ENCODE measurements around the gene TRDMT1.

TRDMT1 gene

GRCh38 chr10:17199351-17199804 is 2.1 kb downstream of the TRDMT1 start:
- H3K79me1 ChIP-seq (replicated peaks; ENCODE audit: low read length, poor library complexity, severe bottlenecking) = peaks cover 4% of the 10 kb centered on the region
- H2AFZ ChIP-seq (ENCODE audit: low read depth, low read length) = no peak overlapping the region
- no peak overlapping the region for H3K23ac ChIP-seq (ENCODE audit: low read length in 2 of 2)
- peak overlapping the region in 1 of 2 experiments; percentile 76 for H3K4me3 ChIP-seq (ENCODE audit: insufficient read depth in 1 of 2, low read depth in 1 of 2, low read length in 2 of 2)
- peak overlapping the region; percentile 13 to 73 for H3K4ac ChIP-seq (ENCODE audit: low read depth in 1 of 2, low read length in 2 of 2)
- H3K14ac ChIP-seq (ENCODE audit: low read length in 2 of 2) = no peak overlapping the region
- H3K4me2 ChIP-seq (ENCODE audit: low read length, poor library complexity, severe bottlenecking) = peak overlapping the region; percentile 54
- H3K9ac ChIP-seq (ENCODE audit: low read length) = peak overlapping the region; percentile 99
- no peaks in the 10 kb centered on the region for H3K36me3 ChIP-seq (ENCODE audit: control insufficient read depth in 1 of 2, insufficient read depth in 2 of 2, low read depth in 1 of 2, low read length in 2 of 2)
- peak overlapping the region; percentile 84 for H3K27ac ChIP-seq (ENCODE audit: low read length, poor library complexity, severe bottlenecking)
- H2BK15ac ChIP-seq (ENCODE audit: low read depth, poor library complexity, severe bottlenecking) = no peak overlapping the region
- DNase-seq = peak; percentile 83
- peak overlapping the region; percentile 7 for H4K8ac ChIP-seq (ENCODE audit: low read length)
- peak overlapping the region; percentile 92 for H2BK5ac ChIP-seq (ENCODE audit: low read depth, low read length, poor library complexity, severe bottlenecking)
- H2BK120ac ChIP-seq (ENCODE audit: low read depth, low read length) = peak overlapping the region; percentile 64
- H2AK5ac ChIP-seq (ENCODE audit: low read length, severe bottlenecking) = no peak overlapping the region
- 8% methylated on average over 9 of the region's 9 CpGs for WGBS
- peak overlapping the region; percentile 52 to 61 for H3K18ac ChIP-seq (ENCODE audit: low read depth in 1 of 2, low read length in 2 of 2)
- H4K91ac ChIP-seq (ENCODE audit: low read length) = peak overlapping the region; percentile 82
- H3K27me3 ChIP-seq (ENCODE audit: control insufficient read depth in 1 of 2, insufficient read depth in 1 of 2, low read length in 2 of 2) = no peaks in the 10 kb centered on the region
- H2BK12ac ChIP-seq (ENCODE audit: low read length in 2 of 2) = peak overlapping the region in 1 of 2 experiments; percentile 76
- H3K4me1 ChIP-seq (ENCODE audit: control insufficient read depth, insufficient read depth, low read depth, low read length) = peaks cover 2% of the 10 kb centered on the region
- no peaks in the 10 kb centered on the region for H3K9me3 ChIP-seq (ENCODE audit: control insufficient read depth, low read length)

- no peak overlapping the region for H3K27ac ChIP-seq (ENCODE audit: low read length, poor library complexity, severe bottlenecking)
- peak overlapping the region in 1 of 2 experiments; percentile 62 for H3K18ac ChIP-seq (ENCODE audit: low read depth in 1 of 2, low read length in 2 of 2)
- peaks cover under 1% of the 10 kb centered on the region for H3K4me1 ChIP-seq (ENCODE audit: control insufficient read depth, insufficient read depth, low read depth, low read length)
- H2BK5ac ChIP-seq (ENCODE audit: low read depth, low read length, poor library complexity, severe bottlenecking) = no peak overlapping the region
- no peak overlapping the region for H3K23ac ChIP-seq (ENCODE audit: low read length in 2 of 2)
- H3K36me3 ChIP-seq (ENCODE audit: control insufficient read depth in 1 of 2, insufficient read depth in 2 of 2, low read depth in 1 of 2, low read length in 2 of 2) = no peaks in the 10 kb centered on the region
- H4K8ac ChIP-seq (ENCODE audit: low read length) = peak overlapping the region; percentile 60
- peak overlapping the region; percentile 67 for H2BK15ac ChIP-seq (ENCODE audit: low read depth, poor library complexity, severe bottlenecking)
- peak overlapping the region in 1 of 2 experiments; percentile 14 for H3K4me3 ChIP-seq (ENCODE audit: insufficient read depth in 1 of 2, low read depth in 1 of 2, low read length in 2 of 2)
- H2AK5ac ChIP-seq (ENCODE audit: low read length, severe bottlenecking) = no peak overlapping the region
- DNase-seq = no peak
- no peaks in the 10 kb centered on the region for H3K9me3 ChIP-seq (ENCODE audit: control insufficient read depth, low read length)
- H3K4ac ChIP-seq (ENCODE audit: low read depth in 1 of 2, low read length in 2 of 2) = no peak overlapping the region
- peaks cover 14% of the 10 kb centered on the region for H3K79me1 ChIP-seq (replicated peaks; ENCODE audit: low read length, poor library complexity, severe bottlenecking)
- H2BK120ac ChIP-seq (ENCODE audit: low read depth, low read length) = no peak overlapping the region
- peak overlapping the region; percentile 75 for H3K9ac ChIP-seq (ENCODE audit: low read length)
- peak overlapping the region in 1 of 2 experiments; percentile 48 for H2BK12ac ChIP-seq (ENCODE audit: low read length in 2 of 2)
- no peak overlapping the region for H3K14ac ChIP-seq (ENCODE audit: low read length in 2 of 2)
- no peak overlapping the region for H4K91ac ChIP-seq (ENCODE audit: low read length)
- H3K4me2 ChIP-seq (ENCODE audit: low read length, poor library complexity, severe bottlenecking) = no peak overlapping the region
- no peak overlapping the region for H2AFZ ChIP-seq (ENCODE audit: low read depth, low read length)
- WGBS = 91% methylated on average over 2 of the region's 3 CpGs
- H3K27me3 ChIP-seq (ENCODE audit: control insufficient read depth in 1 of 2, insufficient read depth in 1 of 2, low read length in 2 of 2) = no peaks in the 10 kb centered on the region
These were observed 4.9 kb downstream of the TRDMT1 start for GRCh38 chr10:17196573-17196972.

GRCh38 chr10:17196045-17196444 is 5.4 kb downstream of the TRDMT1 start:
- H3K14ac ChIP-seq (ENCODE audit: low read length in 2 of 2) = no peak overlapping the region
- H2BK120ac ChIP-seq (ENCODE audit: low read depth, low read length) = no peak overlapping the region
- H3K4me1 ChIP-seq (ENCODE audit: control insufficient read depth, insufficient read depth, low read depth, low read length) = no peaks in the 10 kb centered on the region
- H3K4me3 ChIP-seq (ENCODE audit: insufficient read depth in 1 of 2, low read depth in 1 of 2, low read length in 2 of 2) = peak overlapping the region in 1 of 2 experiments; percentile 53
- peaks cover 18% of the 10 kb centered on the region for H3K79me1 ChIP-seq (replicated peaks; ENCODE audit: low read length, poor library complexity, severe bottlenecking)
- H4K91ac ChIP-seq (ENCODE audit: low read length) = no peak overlapping the region
- no peak overlapping the region for H2AK5ac ChIP-seq (ENCODE audit: low read length, severe bottlenecking)
- no peak overlapping the region for H3K23ac ChIP-seq (ENCODE audit: low read length in 2 of 2)
- no peak overlapping the region for H4K8ac ChIP-seq (ENCODE audit: low read length)
- DNase-seq = no peak
- no peak overlapping the region for H2BK12ac ChIP-seq (ENCODE audit: low read length in 2 of 2)
- H3K9ac ChIP-seq (ENCODE audit: low read length) = peak overlapping the region; percentile 75
- H2BK5ac ChIP-seq (ENCODE audit: low read depth, low read length, poor library complexity, severe bottlenecking) = no peak overlapping the region
- H3K4me2 ChIP-seq (ENCODE audit: low read length, poor library complexity, severe bottlenecking) = no peak overlapping the region
- H3K9me3 ChIP-seq (ENCODE audit: control insufficient read depth, low read length) = no peaks in the 10 kb centered on the region
- H3K4ac ChIP-seq (ENCODE audit: low read depth in 1 of 2, low read length in 2 of 2) = no peak overlapping the region
- no peak overlapping the region for H3K27ac ChIP-seq (ENCODE audit: low read length, poor library complexity, severe bottlenecking)
- no peak overlapping the region for H2BK15ac ChIP-seq (ENCODE audit: low read depth, poor library complexity, severe bottlenecking)
- no peaks in the 10 kb centered on the region for H3K27me3 ChIP-seq (ENCODE audit: control insufficient read depth in 1 of 2, insufficient read depth in 1 of 2, low read length in 2 of 2)
- H3K36me3 ChIP-seq (ENCODE audit: control insufficient read depth in 1 of 2, insufficient read depth in 2 of 2, low read depth in 1 of 2, low read length in 2 of 2) = no peaks in the 10 kb centered on the region
- no peak overlapping the region for H3K18ac ChIP-seq (ENCODE audit: low read depth in 1 of 2, low read length in 2 of 2)
- WGBS = no CpG with 5 or more reads among the region's 2 CpGs
- no peak overlapping the region for H2AFZ ChIP-seq (ENCODE audit: low read depth, low read length)

GRCh38 chr10:17195083-17195482 is 6.4 kb downstream of the TRDMT1 start:
- no peak for DNase-seq

More at GRCh38 chr10:17195083-17195482, 6.4 kb downstream of the TRDMT1 start:
- H2AK5ac ChIP-seq (ENCODE audit: low read length, severe bottlenecking) = no peak overlapping the region
- no peak overlapping the region for H2BK12ac ChIP-seq (ENCODE audit: low read length in 2 of 2)
- H3K18ac ChIP-seq (ENCODE audit: low read depth in 1 of 2, low read length in 2 of 2) = no peak overlapping the region
- no peak overlapping the region for H3K9ac ChIP-seq (ENCODE audit: low read length)
- H3K14ac ChIP-seq (ENCODE audit: low read length in 2 of 2) = no peak overlapping the region
- no peak overlapping the region for H2BK5ac ChIP-seq (ENCODE audit: low read depth, low read length, poor library complexity, severe bottlenecking)
- H2BK15ac ChIP-seq (ENCODE audit: low read depth, poor library complexity, severe bottlenecking) = no peak overlapping the region
- no peak overlapping the region for H3K4me3 ChIP-seq (ENCODE audit: insufficient read depth in 1 of 2, low read depth in 1 of 2, low read length in 2 of 2)
- H3K36me3 ChIP-seq (ENCODE audit: control insufficient read depth in 1 of 2, insufficient read depth in 2 of 2, low read depth in 1 of 2, low read length in 2 of 2) = no peaks in the 10 kb centered on the region
- H2AFZ ChIP-seq (ENCODE audit: low read depth, low read length) = no peak overlapping the region
- no peak overlapping the region for H3K4ac ChIP-seq (ENCODE audit: low read depth in 1 of 2, low read length in 2 of 2)
- no peak overlapping the region for H3K4me2 ChIP-seq (ENCODE audit: low read length, poor library complexity, severe bottlenecking)
- peaks cover 21% of the 10 kb centered on the region for H3K79me1 ChIP-seq (replicated peaks; ENCODE audit: low read length, poor library complexity, severe bottlenecking)
- no peaks in the 10 kb centered on the region for H3K4me1 ChIP-seq (ENCODE audit: control insufficient read depth, insufficient read depth, low read depth, low read length)
- no peak overlapping the region for H2BK120ac ChIP-seq (ENCODE audit: low read depth, low read length)
- no peaks in the 10 kb centered on the region for H3K27me3 ChIP-seq (ENCODE audit: control insufficient read depth in 1 of 2, insufficient read depth in 1 of 2, low read length in 2 of 2)
- no peaks in the 10 kb centered on the region for H3K9me3 ChIP-seq (ENCODE audit: control insufficient read depth, low read length)
- H4K91ac ChIP-seq (ENCODE audit: low read length) = no peak overlapping the region
- no peak overlapping the region for H3K23ac ChIP-seq (ENCODE audit: low read length in 2 of 2)
- 0% methylated on average over 1 of the region's 5 CpGs for WGBS
- H4K8ac ChIP-seq (ENCODE audit: low read length) = no peak overlapping the region
- no peak overlapping the region for H3K27ac ChIP-seq (ENCODE audit: low read length, poor library complexity, severe bottlenecking)

Measured in mesenchymal stem cell (in vitro differentiated cells and primary cell).